SK-N-SH (cell line): ENCODE data around the gene LUC7L3. TPM values are rescaled to one million over a fixed set of nuclear protein-coding genes. Genes with fewer than 3 reads are reported as not detected.

Source experiments
- CTCF ChIA-PET: fragments of 300-600, 350-600 bp; formaldehyde crosslinking; extraction: SDS; loops from one replicate; lab custom pipeline; 2021; lab: Yijun Ruan, JAX
- POLR2A ChIA-PET: fragments of 350-600 bp; sonication (Branson Sonifier 250); formaldehyde crosslinking; extraction: SDS; loops from one replicate; lab custom pipeline; 2020; ENCODE audit warnings: antibody characterized with exemption, inconsistent platforms; lab: Yijun Ruan, JAX
- DNase-seq: peaks from one replicate; pipeline ENCODE4 v3.0.0; 2012
- H2AFZ ChIP-seq: fragments of 200-600 bp; sonication (generic); 2 replicates; pipeline ENCODE4 v1.8.1; 2016; ENCODE audit warnings: antibody characterized with exemption, mild to moderate bottlenecking, low read depth
- H3F3A ChIP-seq: fragments of 200-600 bp; sonication (generic); replicated peaks from 2 replicates; pipeline ENCODE3; 2016; ENCODE audit warnings: antibody characterized with exemption, mild to moderate bottlenecking; ENCODE audit not compliant: insufficient read depth
- H3K27ac ChIP-seq, 2 experiments: fragments of 200-500 bp in 1 of 2; fragments of 200-600 bp in 1 of 2; sonication (Bioruptor generic) in 1 of 2; sonication (generic), shearing (Covaris generic) in 1 of 2; 2 replicates each; pipeline versions ENCODE4 v1.5.1 to v1.6.1; 2014 to 2016; ENCODE audit warnings: low read depth in 2 of 2, inconsistent platforms in 1 of 2, low read length in 1 of 2, mild to moderate bottlenecking in 1 of 2, mixed read lengths in 1 of 2
- H3K27me3 ChIP-seq: fragments of 200-600 bp; sonication (generic), shearing (Covaris generic); 2 replicates; pipeline ENCODE4 v1.6.1; 2016; ENCODE audit warnings: mixed run types; ENCODE audit not compliant: insufficient read depth
- H3K36me3 ChIP-seq, 2 experiments: fragments of 200-500 bp in 1 of 2; fragments of 200-600 bp in 1 of 2; sonication (Bioruptor generic) in 1 of 2; sonication (generic) in 1 of 2; replicated peaks in 1 of 2; 2 replicates each; pipeline versions ENCODE3 to v1.5.1; 2014 to 2016; ENCODE audit warnings: low read length in 1 of 2, mild to moderate bottlenecking in 1 of 2; ENCODE audit not compliant: insufficient read depth in 2 of 2, control insufficient read depth in 1 of 2
- H3K4me1 ChIP-seq, 2 experiments: fragments of 200-500 bp in 1 of 2; fragments of 200-600 bp in 1 of 2; sonication (Bioruptor generic) in 1 of 2; sonication (generic), shearing (Covaris generic) in 1 of 2; 2 replicates each; pipeline versions ENCODE4 v1.5.1 to v1.6.1; 2014 to 2016; ENCODE audit warnings: low read depth in 1 of 2, low read length in 1 of 2, mixed run types in 1 of 2; ENCODE audit not compliant: insufficient read depth in 2 of 2, control insufficient read depth in 1 of 2
- H3K4me2 ChIP-seq: fragments of 200-600 bp; sonication (generic), shearing (Covaris generic); 2 replicates; pipeline ENCODE4 v1.6.1; 2017; ENCODE audit warnings: mixed run types
- H3K4me3 ChIP-seq, 2 experiments: fragments of 200-500 bp in 1 of 2; fragments of 200-600 bp in 1 of 2; sonication (Bioruptor generic) in 1 of 2; sonication (generic), shearing (Covaris generic) in 1 of 2; 2 replicates each; pipeline versions ENCODE4 v1.5.1 to v1.8.1; 2014 to 2016; ENCODE audit warnings: low read depth in 2 of 2, inconsistent platforms in 1 of 2, low read length in 1 of 2, mild to moderate bottlenecking in 1 of 2, mixed read lengths in 1 of 2, moderate library complexity in 1 of 2
- H3K79me2 ChIP-seq: fragments of 200-600 bp; sonication (generic); 2 replicates; pipeline ENCODE4 v1.8.1; 2017; ENCODE audit warnings: mild to moderate bottlenecking; ENCODE audit not compliant: insufficient read depth
- H3K9ac ChIP-seq: fragments of 200-600 bp; sonication (generic); 2 replicates; pipeline ENCODE4 v1.6.1; 2017; ENCODE audit warnings: mixed run types
- H3K9me2 ChIP-seq: fragments of 200-600 bp; sonication (generic); 2 replicates; pipeline ENCODE4 v1.6.1; 2017; ENCODE audit warnings: mixed run types
- H3K9me3 ChIP-seq: fragments of 200-600 bp; sonication (generic); 2 replicates; pipeline ENCODE4 v1.6.1; 2017; ENCODE audit warnings: mixed run types, mild to moderate bottlenecking, moderate library complexity
- H4K20me1 ChIP-seq: fragments of 200-600 bp; sonication (generic); 2 replicates; pipeline ENCODE4 v1.6.1; 2017; ENCODE audit warnings: mild to moderate bottlenecking, mixed run types; ENCODE audit not compliant: insufficient read depth
- ELF1 ChIP-seq: IDR thresholded peaks from 2 replicates; pipeline ENCODE4 v1.4.0; 2012
- EP300 ChIP-seq, 2 experiments: IDR thresholded peaks; 2 replicates each; pipeline versions ENCODE4 v1.4.0 to v1.6.1; 2012; ENCODE audit warnings: borderline replicate concordance in 1 of 2, low read depth in 1 of 2, low read length in 1 of 2
- EZH2phosphoT487 ChIP-seq: fragments of 200-600 bp; sonication (generic); IDR thresholded peaks from 2 replicates; pipeline ENCODE4 v1.6.1; 2017; ENCODE audit warnings: low read depth, mixed run types, mild to moderate bottlenecking, antibody characterized with exemption, moderate library complexity, borderline replicate concordance
- FOSL2 ChIP-seq: IDR thresholded peaks from 2 replicates; pipeline ENCODE4 v1.4.0; 2012; ENCODE audit warnings: low read depth, mild to moderate bottlenecking, moderate library complexity, borderline replicate concordance
- FOXM1 ChIP-seq: IDR thresholded peaks from 2 replicates; pipeline ENCODE4 v1.4.0; 2012; ENCODE audit warnings: low read depth, mild to moderate bottlenecking
- GABPA ChIP-seq: IDR thresholded peaks from 2 replicates; pipeline ENCODE4 v1.4.0; 2012; ENCODE audit warnings: low read depth, mild to moderate bottlenecking
- MAX ChIP-seq: IDR thresholded peaks from 2 replicates; pipeline ENCODE4 v1.4.0; 2012; ENCODE audit warnings: low read depth
- MEF2A ChIP-seq: IDR thresholded peaks from 2 replicates; pipeline ENCODE4 v1.4.0; 2012; ENCODE audit warnings: low read depth, borderline replicate concordance
- MXI1 ChIP-seq: IDR thresholded peaks from 2 replicates; pipeline ENCODE4 v1.6.1; 2012; ENCODE audit warnings: mild to moderate bottlenecking, low read depth, low read length, improper control_type of control experiment
- NRF1 ChIP-seq: IDR thresholded peaks from 2 replicates; pipeline ENCODE4 v1.6.1; 2012; ENCODE audit warnings: low read depth, mild to moderate bottlenecking, low read length
- PBX3 ChIP-seq: IDR thresholded peaks from 2 replicates; pipeline ENCODE4; 2012
- POLR2AphosphoS5 ChIP-seq: IDR thresholded peaks from 2 replicates; pipeline ENCODE4 v1.6.1; 2012; ENCODE audit warnings: low read depth, low read length
- RAD21 ChIP-seq: IDR thresholded peaks from 2 replicates; pipeline ENCODE4 v1.6.1; 2012; ENCODE audit warnings: mild to moderate bottlenecking, low read length
- RFX5 ChIP-seq: IDR thresholded peaks from 2 replicates; pipeline ENCODE4 v1.6.1; 2012; ENCODE audit warnings: mild to moderate bottlenecking, improper control_type of control experiment, low read length
- SMC3 ChIP-seq: IDR thresholded peaks from 2 replicates; pipeline ENCODE4 v1.6.1; 2012; ENCODE audit warnings: low read depth, low read length, improper control_type of control experiment
- TAF1 ChIP-seq: IDR thresholded peaks from 2 replicates; pipeline ENCODE4 v1.6.1; 2012; ENCODE audit warnings: low read depth, mild to moderate bottlenecking, low read length, moderate library complexity, borderline replicate concordance
- TEAD4 ChIP-seq: IDR thresholded peaks from 2 replicates; pipeline ENCODE4 v1.4.0; 2012; ENCODE audit warnings: mild to moderate bottlenecking, borderline replicate concordance; ENCODE audit not compliant: insufficient read depth
- USF2 ChIP-seq: fragments of 150-350 bp; IDR thresholded peaks from 2 replicates; pipeline ENCODE4 v1.6.1; 2017; ENCODE audit warnings: antibody characterized with exemption, low read length, low read depth, borderline replicate concordance
- YY1 ChIP-seq: IDR thresholded peaks from 2 replicates; pipeline ENCODE4 v1.4.0; 2012; ENCODE audit warnings: low read depth, mild to moderate bottlenecking
- ZBTB33 ChIP-seq: IDR thresholded peaks from 2 replicates; pipeline ENCODE4 v1.4.0; 2012; ENCODE audit warnings: low read depth, borderline replicate concordance
- WGBS: methylation state at CpG from one replicate; pipeline ENCODE4 v1.1.6; 2017; ENCODE audit warnings: low lambda C conversion rate; 5-methylcytosine and 5-hydroxymethylcytosine counted together
- polyA plus RNA-seq, 3 experiments: library from polyadenylated mRNA; depleted of rRNA; stranded (reverse); fragments of >200 nt; gene quantifications; 2 replicates each; pipeline ENCODE4 v1.2.3, GENCODE V29; 2012

The LUC7L3 gene
- polyA plus RNA-seq, 1 of the 3 experiments (the other 2 are of a cell fraction) = 154 TPM

- no peak for TF ChIP-seq EP300 (IDR thresholded peaks at IDR 0.05; ENCODE audit: borderline replicate concordance in 1 of 2, low read depth in 1 of 2, low read length in 1 of 2)
- no peak for TF ChIP-seq EZH2phosphoT487
- TF ChIP-seq SMC3 = no peak
- no peak for TF ChIP-seq TAF1
- no peak for TF ChIP-seq MAX
- no peak for TF ChIP-seq ELF1
- no peak for TF ChIP-seq MEF2A
- TF ChIP-seq RFX5 = no peak
- no peak for TF ChIP-seq GABPA
- no peak for TF ChIP-seq RAD21
- no peak for TF ChIP-seq YY1
- no peak for DNase-seq
- 95% methylated on average over 24 of the region's 24 CpGs for WGBS
- Histone ChIP-seq H3K4me1 (peaks cover 9 to 12% of the 10 kb centered on the region in 2 experiments; a peak in 2 of 4 replicates), H3K36me3 (peaks cover 27 to 32% of the 10 kb centered on the region in 2 experiments), H3K9ac (no peak overlapping the region), H3K9me3 (no peaks in the 10 kb centered on the region), H3K27me3 (no peaks in the 10 kb centered on the region), H3K27ac (no peak overlapping the region), H3K9me2 (no peaks in the 10 kb centered on the region), H4K20me1 (no peaks in the 10 kb centered on the region), H3K79me2 (no peaks in the 10 kb centered on the region), H3K4me3 (no peak overlapping the region), H3F3A (peaks cover 6% of the 10 kb centered on the region), H3K4me2 (no peak overlapping the region), H2AFZ (no peak overlapping the region)
- ChIA-PET POLR2A (no interaction called here), CTCF (interaction anchor here (1.0 to 13.1 kb wide), 6 partner anchors 8 to 126 kb away, joined by 3 to 130 read pairs (median 4); no protein-coding TSS in a partner anchor)
These were observed 43.1 kb upstream of the LUC7L3 start for GRCh38 chr17:50676065-50676975.

GRCh38 chr17:50677851-50678375 lies 41.5 kb upstream of the LUC7L3 start:
- 97% methylated on average over 12 of the region's 12 CpGs for WGBS
- ChIA-PET CTCF (interaction anchor here (4.6 to 13.1 kb wide), 4 partner anchors 21 to 128 kb away, joined by 32 to 130 read pairs (median 98); no protein-coding TSS in a partner anchor), POLR2A (no interaction called here)
- Histone ChIP-seq H3K79me2 (no peaks in the 10 kb centered on the region), H3K9me2 (no peaks in the 10 kb centered on the region), H4K20me1 (no peaks in the 10 kb centered on the region), H3F3A (peaks cover 9% of the 10 kb centered on the region), H3K27me3 (no peaks in the 10 kb centered on the region), H3K9ac (no peak overlapping the region), H3K36me3 (peaks cover 18 to 32% of the 10 kb centered on the region in 2 experiments), H3K4me3 (no peak overlapping the region), H3K4me2 (no peak overlapping the region), H3K9me3 (no peaks in the 10 kb centered on the region), H2AFZ (no peak overlapping the region), H3K4me1 (peaks cover 8 to 16% of the 10 kb centered on the region in 2 experiments; a peak in 2 of 4 replicates), H3K27ac (no peak overlapping the region)
- DNase-seq = no peak
- TF ChIP-seq USF2 (no peak), FOSL2 (no peak), TEAD4 (no peak), MXI1 (no peak), ZBTB33 (no peak), RAD21 (no peak), NRF1 (no peak), POLR2AphosphoS5 (no peak), FOXM1 (no peak), PBX3 (no peak)
